ENCODE results near the gene CPLX4.

Gene CPLX4

DNA sequence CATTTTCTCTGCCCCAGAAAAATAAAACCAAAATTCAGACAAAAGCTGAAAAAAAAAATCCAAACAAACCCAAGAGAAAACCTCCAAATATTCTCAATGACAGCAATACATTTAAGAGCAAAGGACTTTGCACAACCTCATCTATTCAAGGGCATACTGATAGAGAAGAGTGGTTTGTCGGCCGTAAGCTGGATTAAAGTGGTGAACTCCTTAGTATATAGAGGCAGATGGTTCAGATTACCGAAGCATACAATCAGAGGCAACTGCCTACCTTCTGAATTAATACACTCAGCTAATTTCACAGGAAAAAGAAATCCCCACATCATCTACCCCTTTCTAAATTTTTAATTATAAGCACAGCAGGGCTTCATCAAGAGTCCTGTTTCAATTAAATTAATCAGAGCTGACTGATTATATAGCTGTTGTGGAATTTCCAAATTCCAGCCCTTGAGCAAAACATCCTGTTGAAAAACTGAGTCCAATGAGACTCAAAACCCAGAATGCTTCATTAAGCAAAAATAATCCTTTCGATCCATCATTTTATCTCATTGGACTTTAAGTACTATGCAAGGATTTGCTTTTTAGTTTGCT is at the start of gene CPLX4:
CPLX4 (minus strand) TSS at position 190 of the 591 bp plus-strand sequence; CDS start at position 3, 187 bp downstream.
- DNase-seq, result no peak

DNA sequence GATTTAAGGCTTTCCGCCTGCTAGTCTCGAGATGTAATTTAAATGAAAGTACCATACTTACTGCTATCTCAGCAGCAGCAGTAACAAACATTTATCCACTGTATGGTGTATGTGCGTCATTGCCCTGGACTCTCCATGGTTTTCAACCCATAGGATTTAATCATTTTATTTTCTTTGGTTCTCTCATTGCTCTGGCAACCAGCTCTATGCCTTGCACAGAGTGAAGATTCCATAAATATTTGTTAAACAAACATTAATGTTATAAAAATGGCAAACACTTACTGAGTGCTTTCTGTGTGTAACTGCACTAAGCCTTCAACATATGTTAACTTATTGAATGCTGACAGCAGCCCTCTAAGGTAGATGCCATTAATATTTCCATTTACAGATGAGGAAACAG is 41.9 kb upstream of the CPLX4 start:
- DNase-seq, result no peak

GRCh38 chr18:59359576-59359952 is 41.1 kb upstream of the CPLX4 start:
- DNase-seq, result no peak

DNA sequence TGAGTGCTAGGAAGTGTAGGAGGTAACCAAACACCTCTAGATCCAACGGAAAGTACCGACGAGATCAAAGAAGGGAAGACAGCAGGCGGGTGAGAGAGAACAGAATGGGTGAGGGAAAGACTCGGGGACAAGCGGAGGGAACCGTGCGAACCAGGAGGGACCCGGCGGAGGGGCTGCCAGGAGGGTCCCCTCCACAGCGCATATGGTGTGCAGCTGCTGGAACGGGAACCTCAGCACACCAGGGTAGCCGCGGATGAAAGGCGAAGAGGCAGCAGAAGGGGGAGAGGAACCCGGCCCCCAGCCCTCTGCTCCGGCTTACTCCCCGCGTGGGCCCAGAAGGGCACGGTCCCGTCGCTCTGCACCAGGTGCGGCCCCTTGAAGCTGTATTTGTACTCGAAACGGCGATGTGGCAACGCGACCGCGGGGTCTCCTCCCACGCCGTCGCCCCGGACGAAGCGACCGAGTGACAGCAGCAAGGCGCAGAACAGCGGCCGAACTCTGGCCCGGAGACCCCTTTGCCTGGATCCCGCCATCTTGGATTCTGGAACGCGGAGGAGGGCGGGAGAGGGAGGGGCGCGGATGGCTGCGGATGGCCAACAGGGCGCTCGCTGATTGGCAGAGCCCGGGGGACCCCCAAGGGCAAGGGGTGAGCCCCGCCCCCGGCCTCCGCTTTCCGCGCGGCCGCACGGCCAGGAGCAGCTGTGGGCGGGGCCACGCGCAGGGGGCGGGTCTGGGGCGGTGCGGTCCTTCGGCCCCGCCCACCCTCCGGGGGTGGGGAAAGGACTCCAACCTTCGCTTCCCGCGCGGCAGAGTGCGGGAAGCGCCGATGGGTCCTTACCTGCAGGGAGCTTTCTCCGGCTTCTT is 40.5 kb upstream of the CPLX4 start, which contains the start of gene LMAN1:
LMAN1 (minus strand) TSS at position 554 of the 864 bp plus-strand sequence; CDS start at position 533, 21 bp downstream.
- DNase-seq, result peak; percentile 92

GRCh38 chr18:59358414-59358711 is 39.9 kb upstream of the CPLX4 start:
- DNase-seq, result no peak

- no peak for DNase-seq
Measured at GRCh38 chr18:59357928-59358327, 39.5 kb upstream of the CPLX4 start.

GRCh38 chr18:59354731-59355130 is 36.3 kb upstream of the CPLX4 start:
- no peak for DNase-seq

GRCh38 chr18:59353079-59353680 is 34.7 kb upstream of the CPLX4 start:
- DNase-seq, result no peak

DNA sequence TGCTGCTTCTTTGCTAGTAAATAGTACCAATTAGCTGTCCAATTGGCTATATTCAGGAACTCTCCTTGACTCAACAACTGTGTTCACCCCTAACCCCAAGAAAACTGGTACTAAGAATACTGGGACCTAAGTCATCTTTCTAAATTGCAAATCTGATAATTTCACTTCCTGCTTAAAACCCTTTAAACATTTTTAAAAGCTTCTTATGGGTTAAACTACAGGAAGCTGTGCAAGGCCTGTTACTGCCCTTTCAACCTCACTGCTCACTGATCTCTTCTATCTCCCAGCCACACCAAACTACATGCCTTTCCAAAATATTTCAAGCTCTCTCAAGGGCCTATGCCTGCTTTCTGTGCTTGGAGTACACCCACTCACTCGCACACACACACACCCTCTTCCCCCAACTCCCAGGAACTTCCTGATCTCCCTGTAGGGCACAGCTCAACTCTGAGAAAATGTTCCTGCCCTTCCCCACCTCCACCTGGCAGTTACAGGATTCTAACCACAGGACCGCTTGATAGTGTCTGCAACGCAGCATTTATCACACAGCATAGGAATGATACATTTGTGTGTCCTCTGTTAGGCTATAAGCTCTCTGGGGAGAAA is 33.9 kb upstream of the CPLX4 start:
- DNase-seq, result no peak

DNA sequence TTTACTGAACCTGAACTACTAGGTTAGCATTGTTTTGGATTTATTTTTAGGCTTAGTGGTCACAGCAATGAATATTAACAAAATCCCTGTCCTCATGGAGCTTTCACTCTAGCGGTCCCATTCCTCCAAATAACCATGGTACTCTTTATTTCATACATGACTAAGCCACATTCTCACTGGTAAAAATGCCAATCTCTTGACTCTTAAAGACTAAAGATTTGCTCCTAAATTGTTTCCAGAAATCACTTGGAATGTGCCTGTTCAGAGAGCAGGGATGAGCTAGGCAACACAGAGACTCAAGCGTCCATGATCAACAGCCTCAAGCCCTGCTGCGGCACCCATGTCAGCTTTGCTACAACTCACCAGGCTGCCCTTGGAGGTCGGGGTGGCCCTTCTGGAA is 27.1 kb upstream of the CPLX4 start:
- no peak for DNase-seq

DNA sequence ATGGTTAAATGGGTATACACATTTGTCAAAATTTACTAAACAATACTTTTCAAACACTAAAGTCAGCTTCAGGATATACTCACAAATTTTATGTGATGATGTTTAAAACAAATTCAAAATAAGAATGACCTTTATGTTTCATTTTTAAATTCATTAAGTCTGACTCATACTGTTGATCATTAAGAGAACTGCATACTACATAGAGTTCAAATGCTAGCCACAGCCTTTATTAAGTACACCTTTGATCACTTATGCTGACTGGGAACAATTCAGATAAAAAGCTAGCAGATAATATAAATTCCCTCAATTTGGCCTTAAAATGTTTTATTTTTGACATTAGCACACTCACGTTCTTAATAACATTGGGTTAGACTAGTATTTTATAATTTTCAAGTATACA is 26.5 kb upstream of the CPLX4 start:
- no peak for DNase-seq

DNA sequence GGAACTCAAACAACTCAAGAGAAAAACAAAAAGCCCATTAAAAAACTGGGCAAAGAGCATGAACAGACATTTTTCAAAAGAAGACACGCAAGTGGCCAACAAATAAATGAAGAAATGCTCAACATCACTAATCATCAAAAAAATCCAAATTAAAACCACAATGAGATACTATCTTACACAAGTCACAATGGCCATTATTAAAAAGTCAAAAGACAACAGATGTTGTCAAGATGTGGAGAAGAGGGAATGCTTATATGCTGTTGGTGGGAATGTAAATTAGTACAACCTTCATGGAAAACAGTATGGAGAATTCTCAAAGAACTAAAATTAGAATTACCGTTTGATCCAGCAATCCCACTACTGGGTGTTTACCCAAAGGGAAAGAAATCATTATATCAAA is 25.5 kb upstream of the CPLX4 start:
- no peak for DNase-seq

- DNase-seq, result no peak
Measured at GRCh38 chr18:59340817-59341216, 22.4 kb upstream of the CPLX4 start.

- no peak for DNase-seq
Measured at GRCh38 chr18:59340312-59340711, 21.9 kb upstream of the CPLX4 start.

DNA sequence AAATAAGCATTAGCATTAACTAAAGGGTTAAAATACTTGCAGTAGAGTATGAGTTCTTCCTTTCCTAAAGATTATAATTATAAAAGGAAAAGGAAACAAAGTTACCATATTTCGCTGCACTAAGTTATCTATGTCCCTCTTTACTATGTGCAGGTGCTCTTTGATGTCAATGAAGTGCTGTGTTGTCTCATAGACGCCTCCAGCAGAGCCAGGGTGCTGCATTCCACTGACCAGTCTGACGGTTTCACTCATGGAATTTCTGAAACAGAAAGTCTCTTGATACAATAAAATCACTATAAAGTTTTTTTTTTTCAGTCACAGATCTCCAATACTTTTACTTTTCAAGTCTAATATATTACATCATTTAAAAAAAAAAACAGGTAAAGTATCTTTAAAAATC is 14.5 kb upstream of the CPLX4 start:
- no peak for DNase-seq

- no peak for DNase-seq
Measured at GRCh38 chr18:59328683-59329082, 10.2 kb upstream of the CPLX4 start.

GRCh38 chr18:59325965-59326364 is 7.5 kb upstream of the CPLX4 start:
- no peak for DNase-seq

DNA sequence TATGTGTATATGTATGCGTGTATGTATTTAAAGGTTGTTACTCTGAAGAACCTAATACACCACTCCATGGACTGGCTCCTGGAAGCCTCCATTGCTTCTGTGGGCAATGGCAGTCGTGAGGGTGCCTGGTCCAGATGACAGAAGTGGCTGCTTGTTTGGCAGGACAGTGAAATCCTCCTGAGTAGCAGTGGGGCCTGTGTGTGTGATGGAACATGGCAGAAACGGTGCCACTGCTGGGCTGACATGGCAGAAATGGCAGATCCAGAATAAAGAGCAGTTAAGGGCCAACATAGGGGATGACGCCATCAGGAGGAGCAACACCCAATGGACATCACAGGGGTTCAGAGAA is 6.1 kb upstream of the CPLX4 start:
- no peak for DNase-seq

GRCh38 chr18:59323931-59324622 is 5.6 kb upstream of the CPLX4 start:
- no peak for DNase-seq

DNA sequence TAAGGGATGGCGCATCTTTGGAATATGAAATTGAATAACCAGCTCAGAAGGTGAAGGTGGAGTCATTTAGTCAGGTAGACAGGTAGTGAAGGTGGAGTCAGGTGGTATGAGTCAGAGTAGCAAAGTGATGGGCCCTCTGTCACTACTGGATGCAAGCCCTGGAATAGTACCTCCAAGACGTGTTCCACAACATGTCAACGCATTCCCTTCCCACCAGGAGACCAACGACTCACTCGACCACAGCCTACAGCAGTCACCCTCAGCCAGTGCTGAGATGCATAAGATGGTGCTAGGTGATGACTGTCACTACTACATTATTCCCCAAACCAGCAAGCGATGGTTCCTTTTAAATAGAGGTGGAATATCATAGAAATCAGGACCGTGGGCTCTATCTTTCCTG is 6.8 kb downstream of the CPLX4 start:
- no peak for DNase-seq

DNA sequence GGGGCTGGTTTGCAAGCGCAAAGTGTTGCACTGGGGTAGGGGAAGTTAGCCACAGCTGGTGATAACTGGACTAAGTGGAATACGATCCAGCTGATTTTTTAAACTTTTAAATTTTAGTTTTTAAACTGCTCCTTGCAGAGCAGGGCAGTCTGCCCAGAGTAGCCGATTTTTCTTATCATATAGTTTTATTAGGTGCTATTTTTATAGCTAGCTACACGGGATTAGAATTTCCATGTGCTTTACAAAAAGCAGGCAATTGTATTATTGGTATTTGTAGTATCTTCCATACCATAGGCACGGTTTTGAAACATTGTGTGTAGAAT is 9.6 kb downstream of the CPLX4 start:
- no peak for DNase-seq

DNA sequence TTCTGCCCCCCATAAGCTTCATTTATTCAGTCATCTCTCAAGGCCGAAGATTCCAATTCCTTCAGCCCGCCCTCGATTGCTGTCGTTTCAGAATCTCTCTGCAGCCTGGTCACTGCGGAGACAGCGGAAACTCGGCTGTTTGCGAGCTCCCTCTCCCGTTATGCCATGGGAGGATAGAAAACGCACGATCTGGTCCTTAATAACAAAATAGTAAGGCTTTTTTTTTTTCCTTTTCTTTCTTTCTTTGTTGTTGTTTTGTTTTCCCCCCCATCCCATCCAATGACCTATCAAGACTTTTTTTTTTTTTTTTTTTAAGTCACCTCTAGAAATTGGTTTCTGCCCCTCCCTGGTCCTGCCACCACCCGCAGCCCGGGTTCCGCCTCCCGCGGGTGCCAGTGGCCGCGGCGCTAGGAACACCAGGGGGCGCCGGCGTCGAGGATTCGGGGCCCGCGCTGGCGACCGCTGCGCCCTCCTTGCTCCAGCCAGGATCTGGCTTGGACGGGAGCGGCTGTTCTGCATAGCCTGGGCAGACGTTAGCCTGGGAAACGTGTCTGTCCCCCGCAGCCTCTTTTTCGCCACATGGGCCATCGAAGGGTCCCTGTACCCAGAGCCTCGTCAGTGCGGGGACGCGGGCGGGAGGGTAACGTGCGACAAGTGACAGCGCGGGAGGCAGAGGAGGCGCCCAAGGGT is 10.1 kb downstream of the CPLX4 start:
- peak; percentile 19 for DNase-seq

GRCh38 chr18:59306640-59307039 is 11.8 kb downstream of the CPLX4 start:
- DNase-seq, result no peak
